ENCODE data around the gene FGD5.

FGD5 gene

DNA sequence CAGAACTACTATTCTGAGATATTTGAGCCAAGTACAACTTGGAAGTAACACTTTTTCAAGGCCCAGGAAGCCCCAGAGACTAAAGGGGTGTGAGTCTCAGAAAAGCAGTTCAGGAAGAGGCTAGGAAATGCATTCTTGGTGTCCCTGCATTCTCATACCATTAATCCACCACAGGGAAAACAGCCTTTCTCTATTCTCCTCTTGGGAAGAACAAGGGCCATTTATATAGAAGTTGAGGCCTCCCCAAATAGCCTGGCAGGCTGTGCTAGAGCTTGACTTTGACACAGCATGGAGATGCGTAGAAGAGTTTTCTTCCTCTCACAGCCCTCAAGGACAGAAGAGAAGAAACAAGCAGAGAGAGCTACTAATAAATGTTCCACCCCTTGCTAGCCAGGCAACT lies 123.1 kb downstream of the FGD5 start:
- no peak for DNase-seq

DNA sequence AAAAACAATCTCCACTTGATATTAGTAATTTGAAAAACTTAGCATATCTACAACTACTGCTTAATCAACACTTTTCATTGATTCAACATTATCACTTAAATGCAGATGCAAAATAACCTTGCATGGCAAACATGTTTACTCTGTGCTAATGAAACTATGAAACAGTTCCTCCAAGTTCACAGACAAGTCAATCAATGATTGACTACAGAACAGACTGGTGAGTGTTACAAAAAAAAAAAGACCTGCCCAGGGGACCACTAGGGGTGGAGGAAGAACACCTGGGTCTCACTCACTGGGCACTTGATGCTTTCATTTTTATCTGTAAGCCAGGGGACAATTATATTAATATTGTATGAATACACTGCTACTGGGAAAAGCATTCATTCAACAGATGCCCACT lies 124.3 kb downstream of the FGD5 start:
- DNase-seq, result no peak

DNA sequence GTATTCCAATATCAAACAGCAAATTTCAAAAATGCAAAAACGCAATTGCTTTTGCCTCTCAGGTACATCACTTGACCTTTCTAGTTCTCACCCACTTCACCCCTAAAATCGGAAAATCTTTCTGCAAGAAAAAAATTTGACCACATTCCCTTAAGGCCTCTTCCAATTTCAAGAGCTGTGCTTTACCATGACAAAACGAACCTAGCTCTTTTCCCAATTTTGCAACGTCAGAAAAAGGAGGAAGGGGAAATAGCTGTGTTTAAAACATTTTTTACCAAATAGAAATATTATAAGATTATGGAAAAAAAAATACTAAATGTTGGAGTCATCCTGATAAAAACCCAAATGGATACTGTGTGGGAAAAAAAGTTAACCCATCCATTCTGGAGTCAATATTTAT lies 127.5 kb downstream of the FGD5 start:
- DNase-seq, result no peak

DNA sequence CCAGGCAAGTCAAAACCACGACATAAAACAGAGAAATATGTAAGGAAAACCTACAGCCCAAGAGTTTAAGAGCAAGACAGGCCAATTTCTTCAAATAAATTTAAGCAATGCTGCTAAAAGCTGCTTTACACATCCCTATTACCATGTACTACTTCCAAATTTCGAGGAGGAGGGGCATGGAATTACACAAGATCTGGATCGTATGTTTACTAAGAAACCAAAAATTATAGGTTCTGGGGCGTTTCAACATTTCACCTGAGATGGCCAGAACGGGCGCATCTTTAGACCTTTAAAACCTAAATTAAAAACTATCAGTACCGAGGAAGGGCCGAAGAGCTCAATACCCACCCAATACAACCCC lies 128.0 kb downstream of the FGD5 start:
- no peak for DNase-seq

DNA sequence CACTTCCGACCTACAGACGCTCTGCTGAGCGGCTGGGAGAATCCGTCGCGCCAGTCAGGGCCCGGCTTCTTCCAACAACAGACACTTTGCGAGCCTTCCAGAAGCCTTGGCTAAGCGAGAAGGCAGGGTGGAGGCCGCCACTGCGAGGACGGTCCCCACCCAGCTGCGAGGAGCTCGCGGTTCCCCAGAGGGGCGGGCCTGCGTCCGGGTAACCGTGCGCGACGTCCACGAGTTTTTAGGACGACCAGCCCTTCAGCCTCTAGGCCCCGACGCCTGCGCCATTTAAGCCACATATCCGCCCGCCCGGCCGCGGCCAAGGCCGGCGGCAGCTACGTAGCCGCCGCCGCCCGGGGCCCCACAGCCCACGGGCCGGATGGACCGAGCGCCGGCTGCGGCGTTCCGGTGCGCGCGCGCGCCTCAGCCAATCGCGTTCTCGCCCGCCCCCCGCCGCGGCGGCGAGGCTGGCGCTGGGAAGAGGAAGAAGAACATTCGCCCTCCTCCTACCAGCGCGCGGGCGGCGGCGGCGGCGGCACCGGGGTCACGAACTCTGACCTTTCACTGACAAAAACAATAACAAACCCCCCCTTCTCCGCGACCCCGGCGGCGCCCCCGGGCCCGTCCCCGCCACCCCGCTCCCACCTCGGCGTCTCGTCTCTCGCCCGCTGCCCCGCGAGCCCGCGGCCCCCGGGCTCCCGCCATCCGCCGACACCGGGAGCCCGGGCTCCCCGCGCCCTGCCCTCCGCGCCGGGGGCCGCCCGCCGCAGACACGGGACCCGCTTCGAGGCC lies 128.5 kb downstream of the FGD5 start, which contains the start of gene NR2C2:
NR2C2 (plus strand) TSS at position 484 of the 786 bp plus-strand sequence. CDS start 56,332 bp downstream, outside the sequence.
- DNase-seq, result peak; percentile 84

DNA sequence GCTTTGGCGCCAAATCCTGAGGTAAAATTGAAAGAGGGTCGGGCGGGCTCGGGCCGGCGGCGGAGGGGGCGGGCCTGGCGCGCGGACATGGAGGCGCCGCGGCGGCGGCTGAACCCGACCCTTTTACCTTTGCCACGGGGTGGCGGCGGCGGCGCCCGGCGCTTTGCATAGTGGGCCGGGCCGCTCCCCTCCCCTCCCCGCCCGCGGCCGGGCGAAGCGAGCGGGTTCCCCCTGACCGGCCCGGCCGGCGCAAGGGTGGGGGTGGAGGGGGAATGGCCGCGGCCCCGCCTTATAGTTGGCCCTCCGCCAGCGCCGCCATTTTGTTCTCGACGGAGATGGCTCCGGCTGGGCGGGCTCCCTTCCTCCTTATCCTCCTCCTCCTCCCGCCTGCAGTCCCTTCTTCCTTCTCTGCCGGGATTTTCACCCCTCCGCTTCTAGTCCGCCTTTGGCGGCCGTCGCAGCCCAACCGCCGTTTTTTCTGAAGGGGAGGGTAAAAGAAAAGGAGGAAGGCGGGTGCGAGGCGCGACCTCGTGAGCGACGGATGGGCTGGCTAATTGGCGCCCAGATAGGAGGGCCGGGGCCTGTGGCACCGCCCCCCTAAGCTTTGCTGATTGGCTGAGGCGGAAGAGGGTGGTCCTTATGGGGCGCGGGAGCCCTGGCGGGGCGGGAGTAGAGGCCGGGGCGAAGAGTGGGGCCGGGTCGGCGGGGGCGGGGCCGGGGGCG lies 129.3 kb downstream of the FGD5 start:
- peak; percentile 93 for DNase-seq

DNA sequence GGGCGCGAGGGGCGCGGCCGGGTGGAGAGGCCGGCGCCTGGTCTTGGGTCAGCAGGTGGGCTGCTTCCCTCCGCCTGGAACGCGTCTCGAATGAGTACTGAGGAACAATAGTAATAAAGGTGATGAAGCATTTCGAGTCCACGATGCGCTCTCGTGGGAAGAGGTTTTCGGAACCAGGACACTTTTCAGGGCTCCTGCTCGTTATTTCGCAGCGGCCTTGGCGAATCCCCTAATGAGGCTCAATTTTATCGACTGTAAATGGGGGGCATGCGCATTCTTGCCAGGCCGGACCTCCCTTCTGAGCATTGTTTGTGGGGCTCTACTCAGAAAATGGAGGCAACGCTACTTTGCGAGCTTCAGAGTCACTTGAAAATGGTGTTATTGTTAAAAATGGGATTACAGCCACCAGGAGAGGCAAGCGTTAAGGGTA lies 129.9 kb downstream of the FGD5 start:
- DNase-seq, result no peak

DNA sequence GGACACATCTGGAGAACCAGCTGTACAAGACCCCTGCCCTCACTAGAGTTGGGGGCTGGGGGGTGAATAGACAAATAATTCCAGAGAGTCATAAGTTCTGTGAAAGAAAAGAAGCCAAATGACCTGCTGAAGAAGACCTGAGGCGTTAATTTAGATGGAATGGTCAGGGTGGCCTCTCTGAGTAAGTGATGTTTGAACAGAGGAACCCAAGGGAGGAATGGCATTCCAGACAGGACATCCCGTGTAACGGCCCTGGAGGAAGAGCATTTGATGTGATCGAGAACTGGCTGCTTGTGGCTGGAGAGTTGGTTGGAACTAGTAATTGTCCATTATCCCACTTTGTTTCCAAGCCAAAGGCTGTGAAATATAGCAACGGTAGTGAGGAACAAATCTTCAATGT lies 130.4 kb downstream of the FGD5 start:
- no peak for DNase-seq

DNA sequence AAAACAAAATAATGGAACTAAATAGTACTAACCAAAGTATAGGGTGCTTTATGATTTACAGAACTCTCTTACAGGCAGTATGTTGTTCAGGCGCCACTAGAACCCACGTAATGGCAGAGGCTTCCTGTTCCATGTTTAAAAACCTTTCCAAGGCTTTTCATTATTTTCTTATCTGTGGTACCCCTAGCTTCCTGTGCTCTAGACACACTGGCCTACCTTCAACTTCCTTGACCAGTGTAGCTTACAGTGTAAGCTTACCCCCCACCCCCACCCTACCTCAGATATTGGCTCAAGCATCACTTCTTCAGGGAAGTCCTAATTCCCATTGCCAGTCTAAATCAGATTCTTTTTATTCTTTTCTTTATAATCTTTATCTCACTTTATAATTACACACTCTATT lies 131.5 kb downstream of the FGD5 start:
- DNase-seq, result no peak

DNA sequence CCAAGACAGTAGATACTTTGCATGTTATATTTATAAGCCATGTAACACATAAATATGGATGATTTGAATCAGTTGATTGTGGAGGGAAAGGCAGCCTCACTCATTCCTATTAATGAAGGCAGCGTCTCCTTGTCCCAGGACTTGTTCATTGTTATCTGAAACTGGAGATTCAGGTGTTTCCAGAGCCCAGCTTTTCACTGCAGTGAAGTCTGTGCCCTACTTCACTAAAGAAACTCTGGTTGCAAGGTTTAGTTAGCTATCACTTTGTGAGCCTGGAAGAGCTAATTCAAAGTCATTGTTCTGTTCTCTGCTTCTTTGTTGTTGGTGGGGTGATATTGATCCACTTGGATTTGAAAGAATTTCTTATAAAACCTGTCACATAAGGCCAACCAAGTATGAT lies 138.4 kb downstream of the FGD5 start:
- no peak for DNase-seq

DNA sequence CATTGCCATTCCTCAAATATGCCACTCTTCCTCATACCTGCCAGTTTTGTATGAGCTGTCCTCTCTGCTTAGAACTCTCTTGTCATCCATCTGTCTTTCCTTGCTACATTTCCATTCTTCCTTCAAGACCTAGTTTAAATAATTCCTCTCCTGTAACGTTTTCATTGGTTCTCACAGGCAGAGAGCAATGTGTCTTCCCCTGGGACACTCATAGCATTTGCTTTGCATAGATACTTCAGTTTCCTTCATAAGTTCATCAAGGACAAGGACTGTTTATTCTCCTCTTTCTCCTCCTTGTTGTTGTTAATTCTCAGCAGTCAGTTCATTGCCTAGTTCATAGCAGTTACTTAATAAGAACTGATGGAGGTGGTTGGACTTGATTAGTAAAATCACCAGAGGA lies 139.2 kb downstream of the FGD5 start:
- DNase-seq, result no peak

DNA sequence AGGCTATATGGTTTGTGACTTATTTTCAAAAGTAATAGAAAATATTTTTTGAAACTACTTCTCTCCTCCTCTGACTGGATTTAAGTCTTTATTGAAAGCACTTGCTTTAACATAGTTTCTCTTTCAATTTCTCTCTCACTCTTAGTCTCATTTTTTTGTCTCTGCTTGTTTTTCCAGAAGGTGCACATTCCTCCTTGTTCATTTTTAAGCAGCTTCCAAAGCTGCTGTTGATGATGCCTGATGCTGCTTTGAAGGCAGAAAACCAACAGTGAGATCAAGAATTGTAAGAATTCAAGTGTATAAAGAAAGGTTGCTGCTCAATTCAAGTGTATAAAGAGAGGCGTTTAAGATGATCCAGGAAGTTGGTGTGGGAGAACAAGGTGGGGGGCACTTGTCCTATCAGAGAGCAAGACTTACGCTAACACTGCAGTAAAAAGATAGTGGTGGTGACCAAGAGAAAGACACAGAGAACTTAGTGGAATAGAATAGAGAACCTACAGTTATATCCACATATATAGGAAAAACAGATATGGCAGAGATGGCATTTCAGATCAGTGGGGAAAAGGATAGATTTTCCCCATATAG lies 140.7 kb downstream of the FGD5 start:
- no peak for DNase-seq

DNA sequence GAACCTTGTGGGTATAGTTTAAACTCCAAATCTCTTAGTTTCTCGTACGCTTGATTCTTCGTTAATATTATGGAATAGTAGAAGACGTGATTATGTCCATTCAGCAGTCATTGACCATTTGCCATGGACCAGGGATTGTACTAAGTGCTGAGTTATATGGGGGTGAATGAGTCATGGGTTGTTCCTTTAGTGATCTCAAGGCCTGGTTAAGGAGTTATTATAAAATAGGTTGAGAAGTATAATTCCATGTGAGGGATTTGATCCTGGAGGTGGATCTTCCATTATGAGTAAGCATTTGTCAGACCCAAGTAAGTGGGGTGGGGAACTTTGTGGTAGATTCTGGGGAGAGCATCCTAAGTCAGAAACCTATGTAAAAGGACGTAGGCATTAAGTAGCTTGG lies 144.0 kb downstream of the FGD5 start:
- no peak for DNase-seq

DNA sequence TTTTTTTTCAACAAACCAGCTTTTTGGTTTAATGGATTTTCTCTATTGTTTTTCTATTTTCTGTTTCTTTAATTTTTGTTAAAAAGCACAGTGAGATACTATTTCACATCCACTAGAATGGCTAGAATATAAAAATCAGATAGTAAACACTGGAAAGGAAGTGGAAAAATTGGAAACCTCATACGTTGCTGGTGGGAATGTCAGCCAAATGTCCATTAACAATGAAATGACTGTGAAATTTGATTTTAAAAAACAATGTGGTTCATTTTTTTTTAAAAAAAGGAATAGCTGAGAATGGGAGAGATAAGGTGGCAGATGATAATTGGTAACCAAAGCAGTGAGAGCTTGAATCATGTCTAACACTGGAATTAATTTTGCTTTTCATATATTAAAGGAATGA lies 148.5 kb downstream of the FGD5 start:
- DNase-seq, result no peak

DNA sequence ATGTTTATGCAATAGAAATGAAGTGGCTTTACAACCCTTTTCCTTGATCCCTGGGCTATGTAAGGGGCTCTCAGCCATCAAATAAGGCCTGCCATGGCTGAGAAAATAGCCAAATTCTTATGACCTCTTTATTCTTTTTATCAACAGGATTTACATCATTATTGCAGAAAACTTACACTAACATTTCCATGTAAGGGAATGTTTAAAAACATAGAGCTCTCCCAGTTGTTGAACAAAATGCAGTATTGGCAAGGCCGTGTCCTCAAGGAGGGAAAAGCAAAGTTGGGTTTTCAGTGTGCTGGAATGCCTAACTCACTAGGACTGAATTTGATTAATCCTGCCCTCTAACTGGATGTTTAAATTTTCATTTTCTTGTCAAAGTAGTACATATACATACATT lies 150.9 kb downstream of the FGD5 start:
- no peak for DNase-seq

DNA sequence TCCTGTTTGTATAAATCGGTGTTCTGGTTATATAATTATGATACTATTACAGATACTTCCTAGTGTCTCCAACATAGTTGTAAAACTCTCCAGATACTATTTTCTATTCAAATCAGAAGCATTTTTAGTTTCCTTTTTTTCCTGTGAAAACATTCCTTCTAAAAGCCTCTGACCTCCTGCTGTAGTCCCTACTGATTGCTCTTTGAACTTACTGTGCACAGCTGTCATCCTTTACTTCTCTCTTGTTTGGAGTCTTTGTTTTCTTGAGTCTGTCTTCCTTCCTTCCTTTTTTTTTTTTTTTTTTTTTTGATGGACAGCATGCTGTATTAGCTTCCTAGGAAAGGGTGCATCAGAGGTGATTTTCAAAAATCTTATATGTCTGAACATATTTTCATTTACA lies 157.6 kb downstream of the FGD5 start:
- no peak for DNase-seq

DNA sequence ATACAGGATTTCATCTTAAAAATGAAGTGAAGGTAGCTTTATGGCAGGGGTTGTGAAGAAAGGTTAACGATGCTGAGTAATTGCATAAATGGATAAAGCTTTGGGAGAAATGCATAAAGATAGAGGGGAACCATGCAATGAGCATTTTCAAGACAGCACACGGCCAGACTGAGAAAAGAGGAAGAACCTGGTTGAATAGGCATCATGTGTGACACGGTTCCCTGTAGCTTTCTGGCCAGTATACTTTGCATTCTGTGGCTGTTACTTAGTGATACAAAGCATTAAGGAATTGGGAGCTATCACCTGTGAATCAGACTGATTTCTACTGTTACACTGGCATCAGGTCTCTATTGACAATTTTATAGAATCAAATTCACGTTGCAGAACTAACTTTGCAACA lies 161.9 kb downstream of the FGD5 start:
- no peak for DNase-seq

Measured in stimulated activated CD4-positive, alpha-beta T cell treated with anti-CD3 and anti-CD28 coated beads, Interleukin-12 subunit alpha, Interleukin-12 subunit beta, amount 100 ng/mL, for 4 hours (primary cell).